Small intestine (tissue), 7 donors: ENCODE measurements around the gene DMAC2L. TPM values are rescaled to one million over a fixed set of nuclear protein-coding genes. Genes with fewer than 3 reads are reported as not detected.
"Not testable (repeated sequence)": the region's sequence is repeated elsewhere in the genome, so short reads cannot be mapped to it uniquely, and the experiment has no call there.

Source experiments
- DNase-seq, 2 donors: peaks; one replicate each; pipeline versions ENCODE4 v3.0.0 to v3.0.0-alpha.2; 2013
- FAIRE-seq: peaks from 2 replicates; lab custom pipeline; 2012; peaks lifted over from hg19 to GRCh38; lab: Jason Lieb, UNC
- H3K27ac ChIP-seq, 3 donors: one replicate each; pipeline ENCODE4 v1.5.1; 2013; ENCODE audit warnings: low read length in 2 of 3, mild to moderate bottlenecking in 2 of 3, control low read depth in 1 of 3, inconsistent platforms in 1 of 3, low read depth in 1 of 3, moderate library complexity in 1 of 3
- H3K27me3 ChIP-seq, 3 donors: one replicate each; pipeline ENCODE4 v1.6.1; 2013; ENCODE audit warnings: low read length in 3 of 3, inconsistent platforms in 1 of 3; ENCODE audit not compliant: control insufficient read depth in 3 of 3, insufficient read depth in 3 of 3
- H3K36me3 ChIP-seq, 3 donors: one replicate each; pipeline ENCODE4 v1.6.1; 2013; ENCODE audit warnings: low read length in 3 of 3, inconsistent platforms in 1 of 3, low read depth in 1 of 3, mild to moderate bottlenecking in 1 of 3, moderate library complexity in 1 of 3; ENCODE audit not compliant: control insufficient read depth in 3 of 3, insufficient read depth in 2 of 3
- H3K4me1 ChIP-seq, 3 donors: one replicate each; pipeline ENCODE4 v1.6.1; 2013; ENCODE audit warnings: low read length in 2 of 3, inconsistent platforms in 1 of 3, low read depth in 1 of 3, mild to moderate bottlenecking in 1 of 3, moderate library complexity in 1 of 3; ENCODE audit not compliant: control insufficient read depth in 3 of 3, insufficient read depth in 2 of 3
- H3K4me3 ChIP-seq, 3 donors: one replicate each; pipeline ENCODE4 v1.5.1; 2013; ENCODE audit warnings: low read length in 3 of 3, control low read depth in 1 of 3, inconsistent platforms in 1 of 3, low read depth in 1 of 3, mild to moderate bottlenecking in 1 of 3, moderate library complexity in 1 of 3
- H3K9me3 ChIP-seq, 2 donors: one replicate each; pipeline ENCODE4 v1.6.1; 2013; ENCODE audit warnings: low read depth in 1 of 2, low read length in 1 of 2; ENCODE audit not compliant: control insufficient read depth in 2 of 2, insufficient read depth in 1 of 2
- WGBS, 3 donors: extraction: QIAGEN DNeasy Blood & Tissue Kit; methylation state at CpG; one replicate each; pipeline ENCODE4 v1.1.7; 2013; 5-methylcytosine and 5-hydroxymethylcytosine counted together
- polyA plus RNA-seq, 4 donors: library from polyadenylated mRNA; stranded (reverse) in 3 of 4; unstranded in 1 of 4; fragments of 200-250 nt in 3 of 4; fragments of 120-200 nt in 1 of 4; gene quantifications; one replicate each; pipeline versions ENCODE4 v1.2.1 to v1.2.3, GENCODE V29; 2013
- donor health status: healthy with polysubstance abuse.
- donor health status: control.
- donor health status: control.
- donor health status: Bipolar disorder and iron deficiency.
- donor health status: healthy.

Gene DMAC2L
- polyA plus RNA-seq, 4 donors = 13.6 to 27.0 (median 17.8) TPM

DNA sequence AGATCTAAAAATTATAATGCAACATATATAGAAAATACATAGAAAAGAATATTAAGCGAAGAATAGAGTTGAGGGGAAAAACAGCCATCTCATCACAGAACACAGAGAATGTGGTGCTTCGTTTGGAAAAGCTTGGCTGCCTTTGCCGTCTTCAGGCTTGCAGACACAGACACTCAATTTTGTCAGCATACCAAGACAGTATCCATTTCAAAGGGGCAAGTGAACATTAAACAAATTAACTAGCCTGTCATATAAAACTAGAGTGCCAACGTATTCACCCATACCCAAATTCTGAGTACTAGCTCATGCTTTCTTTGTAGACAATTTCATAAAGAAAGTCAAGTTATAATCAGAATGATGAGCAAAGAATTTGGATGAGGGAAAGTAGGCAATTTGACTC, 40.5 kb downstream of the DMAC2L start:
- Histone ChIP-seq H3K4me1 (no peaks in the 10 kb centered on the region), H3K27ac (no peak overlapping the region), H3K9me3 (no peaks in the 10 kb centered on the region), H3K4me3 (no peak overlapping the region), H3K27me3 (no peaks in the 10 kb centered on the region), H3K36me3 (peaks cover 0 to 2% (median 1%) of the 10 kb centered on the region in 3 donors)
- no peak for FAIRE-seq
- 84 to 93% (median 88%) methylated on average over 4 of the region's 4 CpGs for WGBS, 3 donors
- DNase-seq = no peak

DNA sequence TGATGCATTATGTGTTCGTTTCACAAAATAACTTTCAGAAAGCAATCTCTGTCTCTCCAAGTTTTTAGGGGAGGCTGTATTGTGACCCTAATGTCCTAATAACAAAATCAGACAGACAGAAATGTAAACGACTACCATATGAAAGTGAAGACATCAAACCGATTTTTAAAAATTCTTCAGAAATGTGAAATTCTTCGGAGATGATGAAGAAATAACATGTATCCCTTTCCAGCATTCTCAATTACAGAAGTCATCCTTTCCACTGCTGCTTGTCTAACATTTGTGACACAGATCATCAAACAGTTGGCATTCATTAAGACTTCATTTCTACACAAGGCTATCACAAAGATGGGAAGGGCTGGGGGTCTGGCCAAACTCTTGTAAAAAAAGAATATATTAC, 41.0 kb downstream of the DMAC2L start:
- Histone ChIP-seq H3K27me3 (no peaks in the 10 kb centered on the region), H3K4me3 (no peak overlapping the region), H3K36me3 (peaks cover 0 to 5% (median 4%) of the 10 kb centered on the region in 3 donors), H3K9me3 (no peaks in the 10 kb centered on the region), H3K27ac (no peak overlapping the region), H3K4me1 (no peaks in the 10 kb centered on the region)
- FAIRE-seq (no peak), DNase-seq (no peak)
- WGBS, 3 donors = 86 to 91% (median 89%) methylated on average over 4 of the region's 4 CpGs

DNA sequence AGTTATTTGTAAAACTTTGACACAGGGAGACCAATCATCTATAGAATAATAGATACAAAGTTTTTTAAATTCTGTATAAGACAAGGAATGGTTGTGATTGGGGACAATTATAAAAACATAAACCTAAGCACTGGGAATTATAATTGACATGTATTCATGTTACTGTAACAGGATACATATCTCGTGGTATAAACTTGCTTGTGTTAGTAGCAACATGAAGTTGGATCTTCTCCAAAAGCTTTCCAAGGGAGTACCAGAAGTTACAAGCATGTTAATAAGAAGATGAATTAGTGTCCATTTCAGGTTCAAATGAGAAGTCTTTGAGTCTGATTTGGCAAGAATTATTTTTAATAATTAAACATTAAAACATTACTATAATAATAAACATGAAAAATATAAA, 42.4 kb downstream of the DMAC2L start:
- H3K4me3 ChIP-seq = no peak overlapping the region
- FAIRE-seq = no peak
- WGBS, 3 donors = 43 to 62% (median 57%) methylated on average over 1 of the region's 1 CpG
- no peaks in the 10 kb centered on the region for H3K27me3 ChIP-seq
- peaks cover 0 to 5% (median 5%) of the 10 kb centered on the region in 3 donors for H3K36me3 ChIP-seq
- no peak overlapping the region for H3K27ac ChIP-seq
- no peak for DNase-seq
- no peaks in the 10 kb centered on the region for H3K9me3 ChIP-seq
- H3K4me1 ChIP-seq = no peaks in the 10 kb centered on the region

GRCh38 chr14:50355692-50356091, 43.6 kb downstream of the DMAC2L start:
- Histone ChIP-seq H3K4me1 (no peaks in the 10 kb centered on the region), H3K27me3 (no peaks in the 10 kb centered on the region), H3K36me3 (peaks cover 0 to 5% (median 5%) of the 10 kb centered on the region in 3 donors), H3K4me3 (no peak overlapping the region), H3K9me3 (no peaks in the 10 kb centered on the region), H3K27ac (no peak overlapping the region)
- FAIRE-seq (no peak), DNase-seq (no peak)
- WGBS, 3 donors = 89 to 96% (median 95%) methylated on average over 1 of the region's 1 CpG

DNA sequence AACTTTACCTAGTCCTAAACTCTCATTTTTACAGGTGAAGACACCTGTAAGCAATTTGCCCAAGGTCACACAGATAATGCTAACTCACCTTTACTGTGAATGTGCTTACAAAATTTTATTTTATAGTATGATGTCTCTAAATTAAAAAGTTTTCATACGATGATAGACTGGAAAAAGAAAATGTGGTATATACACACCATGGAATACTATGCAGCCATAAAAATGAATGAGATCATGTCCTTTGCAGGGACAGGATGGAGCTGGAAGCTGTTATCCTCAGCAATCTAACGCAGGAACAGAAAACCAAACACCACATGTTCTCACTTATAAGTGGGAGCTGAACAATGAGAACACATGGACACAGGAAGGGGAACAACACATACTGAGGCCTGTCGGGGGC, 44.2 kb downstream of the DMAC2L start:
- H3K9me3 ChIP-seq, H3K27ac ChIP-seq, H3K36me3 ChIP-seq, DNase-seq, H3K4me1 ChIP-seq, FAIRE-seq, H3K27me3 ChIP-seq, H3K4me3 ChIP-seq: not testable (repeated sequence)
- 94 to 98% (median 96%) methylated on average over 3 of the region's 3 CpGs for WGBS, 3 donors

GRCh38 chr14:50357124-50357523, 45.0 kb downstream of the DMAC2L start:
- DNase-seq (no peak), FAIRE-seq (no peak)
- Histone ChIP-seq H3K36me3 (peaks cover 0 to 9% (median 3%) of the 10 kb centered on the region in 3 donors), H3K9me3 (no peaks in the 10 kb centered on the region), H3K4me1 (no peaks in the 10 kb centered on the region), H3K27me3 (no peaks in the 10 kb centered on the region), H3K4me3 (no peak overlapping the region), H3K27ac (no peak overlapping the region)
- WGBS, 3 donors = 81 to 91% (median 88%) methylated on average over 6 of the region's 6 CpGs

GRCh38 chr14:50357753-50358395, 45.8 kb downstream of the DMAC2L start:
- no peak for FAIRE-seq
- peaks cover 0 to 9% (median 3%) of the 10 kb centered on the region in 3 donors for H3K36me3 ChIP-seq

GRCh38 chr14:50359631-50360030, 47.5 kb downstream of the DMAC2L start:
- H3K36me3 ChIP-seq = peaks cover 0 to 9% (median 3%) of the 10 kb centered on the region in 3 donors
- H3K9me3 ChIP-seq = no peaks in the 10 kb centered on the region
- 80 to 87% (median 85%) methylated on average over 5 of the region's 5 CpGs for WGBS, 3 donors
- DNase-seq (no peak), FAIRE-seq (no peak)
- H3K27me3 ChIP-seq = no peaks in the 10 kb centered on the region
- no peak overlapping the region for H3K27ac ChIP-seq
- H3K4me1 ChIP-seq = peaks cover 0 to 8% (median 3%) of the 10 kb centered on the region in 3 donors
- H3K4me3 ChIP-seq = no peak overlapping the region

More at GRCh38 chr14:50357753-50358395, 45.8 kb downstream of the DMAC2L start:
- H3K27ac ChIP-seq = no peak overlapping the region
- WGBS, 3 donors = 91 to 99% (median 92%) methylated on average over 4 of the region's 4 CpGs
- no peaks in the 10 kb centered on the region for H3K4me1 ChIP-seq
- no peak overlapping the region for H3K4me3 ChIP-seq
- H3K27me3 ChIP-seq = no peaks in the 10 kb centered on the region
- no peak for DNase-seq
- H3K9me3 ChIP-seq = no peaks in the 10 kb centered on the region

- FAIRE-seq (no peak), DNase-seq (no peak)
- Histone ChIP-seq H3K36me3 (peaks cover 0 to 9% (median 3%) of the 10 kb centered on the region in 3 donors), H3K4me3 (no peak overlapping the region), H3K27ac (no peak overlapping the region), H3K9me3 (no peaks in the 10 kb centered on the region), H3K27me3 (no peaks in the 10 kb centered on the region), H3K4me1 (peaks cover 0 to 9% (median 3%) of the 10 kb centered on the region in 3 donors)
- WGBS, 3 donors = 89 to 97% (median 94%) methylated on average over 3 of the region's 3 CpGs
Observed at GRCh38 chr14:50360093-50360492, 48.0 kb downstream of the DMAC2L start.
